ENCODE data around the gene DNAH6. TPM values are rescaled to one million over a fixed set of nuclear protein-coding genes. Genes with fewer than 3 reads are reported as not detected.

Gene DNAH6
- total and polyA plus RNA-seq, 2 of the 8 experiments (the other 6 are each of a cell fraction or from before 2014, with no cell fraction given), result 0.06 to 0.43 TPM

- no peak overlapping the region for H3K4me3 ChIP-seq (ENCODE audit: extremely low read depth in 1 of 4, insufficient read depth in 2 of 4, low read depth in 3 of 4, low read length in 4 of 4)
- H4K91ac ChIP-seq (replicated peaks; ENCODE audit: insufficient read length, low read length), result no peak overlapping the region
- ChIA-PET POLR2A (ENCODE audit: partially characterized antibody) (no interaction called here), CTCF (ENCODE audit: partially characterized antibody) (interaction anchor here (0.6 to 4.4 kb wide), 2 partner anchors 13 to 86 kb away, joined by 3 to 20 read pairs; no protein-coding TSS in a partner anchor)
- no peaks in the 10 kb centered on the region for H3K23me2 ChIP-seq (ENCODE audit: low read depth, low read length)
- no peak overlapping the region for H2AK5ac ChIP-seq (ENCODE audit: low read depth, low read length)
- H3K27me3 ChIP-seq (replicated peaks in 1 of 4; ENCODE audit: control insufficient read depth in 3 of 4, extremely low read depth in 1 of 4, insufficient read depth in 3 of 4, low read length in 3 of 4), result no peaks in the 10 kb centered on the region
- no peak overlapping the region for H3K14ac ChIP-seq (ENCODE audit: insufficient read length)
- no peaks in the 10 kb centered on the region for H3K9me3 ChIP-seq (ENCODE audit: insufficient read depth in 2 of 2, low read depth in 1 of 2, low read length in 1 of 2)
- 91% methylated on average over 8 of the region's 8 CpGs; no CpG with 5 or more reads in 1 of the 2 experiments for WGBS, 2 experiments (ENCODE audit: extremely low coverage in 1 of 2, insufficient coverage in 1 of 2, insufficient read length in 1 of 2, insufficient replicate concordance in 2 of 2, low coverage in 1 of 2, low lambda C conversion rate in 2 of 2, missing lambda C conversion rate in 1 of 2)
- H3K9ac ChIP-seq (replicated peaks in 1 of 4; ENCODE audit: extremely low read depth in 1 of 4, low read depth in 3 of 4, low read length in 3 of 4), result no peak overlapping the region
- H2BK12ac ChIP-seq (ENCODE audit: low read depth, low read length), result no peak overlapping the region
- no peaks in the 10 kb centered on the region for H3K36me3 ChIP-seq (ENCODE audit: control insufficient read depth in 2 of 4, insufficient read depth in 4 of 4, low read length in 3 of 4)
- no peak overlapping the region for H2BK15ac ChIP-seq (ENCODE audit: low read length)
- H4K20me1 ChIP-seq (replicated peaks in 1 of 2; ENCODE audit: control insufficient read depth in 1 of 2, insufficient read depth in 2 of 2, low read length in 2 of 2), result peaks cover 0 to under 1% of the 10 kb centered on the region in 2 experiments
- H3K18ac ChIP-seq (ENCODE audit: extremely low read depth, low read length), result no peak overlapping the region
- no peak overlapping the region for H2BK20ac ChIP-seq (ENCODE audit: low read length)
- no peak overlapping the region for H4K8ac ChIP-seq (ENCODE audit: extremely low read depth, insufficient read depth, low read length)
- no peak overlapping the region for H3K27ac ChIP-seq (ENCODE audit: low read depth, low read length)
- no peak overlapping the region for H4K5ac ChIP-seq (ENCODE audit: insufficient read length, low read depth, low read length)
- H3K23ac ChIP-seq (ENCODE audit: insufficient read length), result no peak overlapping the region
- no peak for FAIRE-seq
- H3K79me1 ChIP-seq (ENCODE audit: low read depth, low read length), result 0 out of 2 replicates have a peak, but pooled peaks cover 2% of the 10 kb centered on the region
- H3K4ac ChIP-seq (replicated peaks; ENCODE audit: insufficient read length, low read depth, low read length), result no peak overlapping the region
- H2BK120ac ChIP-seq (replicated peaks; ENCODE audit: low read depth, low read length), result no peak overlapping the region
- no peak overlapping the region for H2BK5ac ChIP-seq (ENCODE audit: low read depth, low read length)
- no peak overlapping the region for H3K4me2 ChIP-seq (ENCODE audit: insufficient read depth in 1 of 2, low read depth in 2 of 2, low read length in 2 of 2)
- H3K56ac ChIP-seq (replicated peaks; ENCODE audit: insufficient read length, low read depth, low read length), result no peak overlapping the region
- TF ChIP-seq SP2 (IDR thresholded peaks at IDR 0.05; ENCODE audit: low read length), result no peak
- TF ChIP-seq TAF1 (IDR thresholded peaks at IDR 0.05; ENCODE audit: low read depth, low read length), result no peak
- TF ChIP-seq KDM5A (IDR thresholded peaks at IDR 0.05; ENCODE audit: low read length), result no peak
- TF ChIP-seq KDM1A (IDR thresholded peaks at IDR 0.05; ENCODE audit: borderline replicate concordance, low read length), result no peak
- no peak for TF ChIP-seq TBP (IDR thresholded peaks at IDR 0.05; ENCODE audit: low read depth, low read length)
- TF ChIP-seq SIN3A (conservative IDR thresholded peaks at IDR 0.05 in 1 of 2, IDR thresholded peaks at IDR 0.05 in 1 of 2; ENCODE audit: low read depth in 1 of 2, low read length in 2 of 2), result no peak
- TF ChIP-seq GABPA (IDR thresholded peaks at IDR 0.05; ENCODE audit: borderline replicate concordance, insufficient read depth, low read length), result no peak
- TF ChIP-seq ZNF274 (IDR thresholded peaks at IDR 0.05; ENCODE audit: borderline replicate concordance, extremely low read depth, low read length), result no peak
- no peaks in the 10 kb centered on the region for H3K79me2 ChIP-seq (ENCODE audit: control insufficient read depth in 1 of 2, insufficient read depth in 2 of 2, low read length in 2 of 2)
- no peak overlapping the region for H2AFZ ChIP-seq (ENCODE audit: low read length)
- H3K4me1 ChIP-seq (replicated peaks in 1 of 4; ENCODE audit: control insufficient read depth in 3 of 4, insufficient read depth in 4 of 4, low read length in 3 of 4), result peaks cover 0 to 7% (median 0%) of the 10 kb centered on the region in 4 experiments; a peak in 1 of 7 replicates
- DNase-seq (ENCODE audit: low read depth in 1 of 2, low spot score in 2 of 2), result no peak
These were observed 327.8 kb downstream of the DNAH6 start for GRCh38 chr2:84844141-84844540.
